NB4 (cell line): Measurements from ENCODE around the gene FXYD2.

ENCODE experiments used
- CTCF ChIP-seq: IDR thresholded peaks from one replicate; pipeline ENCODE4 v1.5.1; 2012; ENCODE audit warnings: low read depth, low read length
- MYC ChIP-seq: IDR thresholded peaks from 2 replicates; pipeline ENCODE4 v1.6.1; 2011; ENCODE audit warnings: low read depth, low read length
- POLR2A ChIP-seq: IDR thresholded peaks from 2 replicates; pipeline ENCODE4 v1.6.1; 2011; ENCODE audit warnings: mild to moderate bottlenecking; ENCODE audit not compliant: insufficient read length; ENCODE audit errors: extremely low read depth

- TF ChIP-seq CTCF, result no peak
- TF ChIP-seq POLR2A, result no peak
- TF ChIP-seq MYC, result no peak
Measured at GRCh38 chr11:117782101-117782500, 42.4 kb downstream of the FXYD2 start.
